ENCODE measurements around the gene C9.
A peak's percentile ranks its signal among the peaks of the same experiment; 100 is the strongest.
"Not testable (repeated sequence)": the region's sequence is repeated elsewhere in the genome, so short reads cannot be mapped to it uniquely, and the experiment has no call there.

Gene C9

GRCh38 chr5:39328731-39329130 lies 35.6 kb downstream of the C9 start:
- no peak for DNase-seq (ENCODE audit: low spot score)

- no peak for DNase-seq (ENCODE audit: low spot score)
Observed at GRCh38 chr5:39323542-39323941, 40.8 kb downstream of the C9 start.

GRCh38 chr5:39319395-39319794 lies 44.9 kb downstream of the C9 start:
- DNase-seq (ENCODE audit: low spot score) = no peak

- DNase-seq (ENCODE audit: low spot score) = not testable (repeated sequence)
Observed at GRCh38 chr5:39316464-39316863, 47.8 kb downstream of the C9 start.

- DNase-seq (ENCODE audit: low spot score) = no peak
Observed at GRCh38 chr5:39315995-39316394, 48.3 kb downstream of the C9 start.

GRCh38 chr5:39314591-39314990 lies 49.7 kb downstream of the C9 start:
- no peak for DNase-seq (ENCODE audit: low spot score)

GRCh38 chr5:39309534-39309933 lies 54.8 kb downstream of the C9 start:
- DNase-seq (ENCODE audit: low spot score) = no peak

- no peak for DNase-seq (ENCODE audit: low spot score)
Observed at GRCh38 chr5:39302472-39302871, 61.8 kb downstream of the C9 start.

- DNase-seq (ENCODE audit: low spot score) = no peak
Observed at GRCh38 chr5:39301406-39301805, 62.9 kb downstream of the C9 start.

GRCh38 chr5:39299962-39300361 lies 64.3 kb downstream of the C9 start:
- DNase-seq (ENCODE audit: low spot score) = no peak

GRCh38 chr5:39294736-39295135 lies 69.6 kb downstream of the C9 start:
- DNase-seq (ENCODE audit: low spot score) = no peak

GRCh38 chr5:39284552-39284951 lies 79.7 kb downstream of the C9 start:
- DNase-seq (ENCODE audit: low spot score) = no peak

- peak; percentile 26 for DNase-seq (ENCODE audit: low spot score)
Observed at GRCh38 chr5:39283231-39283818, 81.0 kb downstream of the C9 start.

GRCh38 chr5:39282561-39282960 lies 81.7 kb downstream of the C9 start:
- no peak for DNase-seq (ENCODE audit: low spot score)

GRCh38 chr5:39275865-39276264 lies 88.4 kb downstream of the C9 start:
- not testable (repeated sequence) for DNase-seq (ENCODE audit: low spot score)

- DNase-seq (ENCODE audit: low spot score) = no peak
Observed at GRCh38 chr5:39274398-39275085, 89.8 kb downstream of the C9 start.

- DNase-seq (ENCODE audit: low spot score) = no peak
Observed at GRCh38 chr5:39273314-39273954, 90.9 kb downstream of the C9 start.

GRCh38 chr5:39272869-39273231 lies 91.4 kb downstream of the C9 start:
- DNase-seq (ENCODE audit: low spot score) = not testable (repeated sequence)

GRCh38 chr5:39270225-39270848 lies 94.0 kb downstream of the C9 start:
- no peak for DNase-seq (ENCODE audit: low spot score)

GRCh38 chr5:39267186-39267585 lies 97.1 kb downstream of the C9 start:
- DNase-seq (ENCODE audit: low spot score) = no peak

- DNase-seq (ENCODE audit: low spot score) = no peak
Observed at GRCh38 chr5:39266442-39266841, 97.9 kb downstream of the C9 start.

- DNase-seq (ENCODE audit: low spot score) = no peak
Observed at GRCh38 chr5:39264528-39264927, 99.8 kb downstream of the C9 start.

GRCh38 chr5:39262981-39263380 lies 101.3 kb downstream of the C9 start:
- DNase-seq (ENCODE audit: low spot score) = no peak

Data from cerebellar cortex (tissue), 1 donor.